ENCODE measurements around the gene TNFRSF12A. TPM values are rescaled to one million over a fixed set of nuclear protein-coding genes. Genes with fewer than 3 reads are reported as not detected.

TNFRSF12A gene
- total and polyA plus RNA-seq, 9 of the 15 experiments (the other 6 are each of a cell fraction or from before 2014, with no cell fraction given): 0.41 to 61.8 (median 26.5) TPM

DNA sequence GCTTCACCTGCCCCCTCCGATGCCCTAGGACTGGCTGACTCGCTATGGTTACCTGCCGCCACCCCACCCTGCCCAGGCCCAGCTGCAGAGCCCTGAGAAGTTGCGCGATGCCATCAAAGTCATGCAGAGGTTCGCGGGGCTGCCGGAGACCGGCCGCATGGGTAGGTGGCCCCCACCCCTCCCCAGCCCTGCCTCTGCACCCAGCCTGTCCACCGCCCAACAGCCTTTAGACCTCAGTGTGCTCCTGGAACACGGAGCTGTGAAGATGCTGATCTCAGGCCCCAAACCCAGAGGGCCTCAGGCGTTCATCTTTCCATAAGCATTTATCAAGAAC is 27.2 kb downstream of the TNFRSF12A start (continued):
- TF ChIP-seq TAF9B (IDR thresholded peaks at IDR 0.05; ENCODE audit: partially characterized antibody) (no peak), ZKSCAN1 (IDR thresholded peaks at IDR 0.05; ENCODE audit: low read depth, low read length) (no peak)
- TF ChIP-seq, protein P1, sequence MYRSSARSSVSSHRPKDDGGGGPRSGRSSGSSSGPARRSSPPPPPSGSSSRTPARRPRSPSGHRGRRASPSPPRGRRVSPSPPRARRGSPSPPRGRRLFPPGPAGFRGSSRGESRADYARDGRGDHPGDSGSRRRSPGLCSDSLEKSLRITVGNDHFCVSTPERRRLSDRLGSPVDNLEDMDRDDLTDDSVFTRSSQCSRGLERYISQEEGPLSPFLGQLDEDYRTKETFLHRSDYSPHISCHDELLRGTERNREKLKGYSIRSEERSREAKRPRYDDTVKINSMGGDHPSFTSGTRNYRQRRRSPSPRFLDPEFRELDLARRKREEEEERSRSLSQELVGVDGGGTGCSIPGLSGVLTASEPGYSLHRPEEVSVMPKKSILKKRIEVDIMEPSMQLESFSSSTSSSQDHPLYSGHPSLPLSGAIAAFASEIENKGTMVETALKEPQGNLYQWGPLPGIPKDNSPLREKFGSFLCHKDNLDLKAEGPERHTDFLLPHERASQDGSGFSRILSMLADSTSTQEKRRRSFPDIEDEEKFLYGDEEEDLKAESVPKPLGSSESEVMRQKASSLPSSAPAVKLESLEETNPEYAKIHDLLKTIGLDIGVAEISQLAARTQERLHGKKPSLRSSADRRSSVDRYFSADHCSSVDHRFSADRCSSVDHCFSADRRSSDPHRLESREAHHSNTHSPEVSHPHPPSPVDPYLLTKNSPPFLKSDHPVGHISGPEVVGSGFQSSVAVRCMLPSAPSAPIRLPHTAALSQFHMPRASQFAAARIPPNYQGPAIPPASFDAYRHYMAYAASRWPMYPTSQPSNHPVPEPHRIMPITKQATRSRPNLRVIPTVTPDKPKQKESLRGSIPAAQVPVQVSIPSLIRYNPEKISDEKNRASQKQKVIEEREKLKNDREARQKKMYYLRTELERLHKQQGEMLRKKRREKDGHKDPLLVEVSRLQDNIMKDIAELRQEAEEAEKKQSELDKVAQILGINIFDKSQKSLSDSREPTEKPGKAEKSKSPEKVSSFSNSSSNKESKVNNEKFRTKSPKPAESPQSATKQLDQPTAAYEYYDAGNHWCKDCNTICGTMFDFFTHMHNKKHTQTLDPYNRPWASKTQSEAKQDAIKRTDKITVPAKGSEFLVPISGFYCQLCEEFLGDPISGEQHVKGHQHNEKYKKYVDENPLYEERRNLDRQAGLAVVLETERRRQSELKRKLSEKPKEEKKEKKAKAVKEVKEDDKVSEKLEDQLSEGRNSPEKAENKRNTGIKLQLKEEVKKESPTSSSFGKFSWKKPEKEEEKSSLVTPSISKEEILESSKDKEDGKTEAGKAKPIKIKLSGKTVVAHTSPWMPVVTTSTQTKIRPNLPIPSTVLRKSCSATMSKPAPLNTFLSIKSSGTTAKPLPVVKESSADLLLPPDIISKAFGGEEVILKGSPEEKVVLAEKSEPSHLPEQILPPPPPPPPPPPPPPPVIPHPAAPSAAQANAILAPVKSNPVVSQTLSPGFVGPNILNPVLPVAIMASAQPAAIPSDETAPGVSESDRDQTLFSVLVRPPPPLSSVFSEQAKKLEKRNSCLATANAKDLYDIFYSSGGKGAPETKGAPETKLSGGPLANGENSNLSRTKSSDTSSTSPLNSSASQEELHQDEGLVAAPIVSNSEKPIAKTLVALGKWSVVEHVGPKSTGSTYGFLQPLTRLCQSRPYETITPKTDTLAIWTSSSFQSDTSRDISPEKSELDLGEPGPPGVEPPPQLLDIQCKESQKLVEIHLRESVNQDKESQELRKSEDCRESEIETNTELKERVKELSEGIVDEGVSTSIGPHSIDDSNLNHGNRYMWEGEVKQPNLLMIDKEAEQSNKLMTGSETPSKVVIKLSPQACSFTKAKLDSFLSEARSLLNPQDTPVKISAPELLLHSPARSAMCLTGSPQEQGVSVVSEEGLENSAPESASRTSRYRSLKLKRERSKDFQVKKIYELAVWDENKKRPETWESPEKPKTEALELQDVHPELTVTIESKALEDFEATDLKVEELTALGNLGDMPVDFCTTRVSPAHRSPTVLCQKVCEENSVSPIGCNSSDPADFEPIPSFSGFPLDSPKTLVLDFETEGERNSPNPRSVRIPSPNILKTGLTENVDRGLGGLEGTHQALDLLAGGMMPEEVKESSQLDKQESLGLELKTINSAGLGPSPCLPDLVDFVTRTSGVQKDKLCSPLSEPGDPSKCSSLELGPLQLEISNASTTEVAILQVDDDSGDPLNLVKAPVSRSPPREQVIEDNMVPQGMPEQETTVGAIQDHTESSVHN (IDR thresholded peaks at IDR 0.05; ENCODE audit: borderline replicate concordance in 1 of 2, low read depth in 1 of 2): no peak
- TF ChIP-seq, protein P2, sequence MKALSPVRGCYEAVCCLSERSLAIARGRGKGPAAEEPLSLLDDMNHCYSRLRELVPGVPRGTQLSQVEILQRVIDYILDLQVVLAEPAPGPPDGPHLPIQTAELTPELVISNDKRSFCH (CRISPR knock-in tag; IDR thresholded peaks at IDR 0.05): no peak
- TF ChIP-seq, protein P2 (tag; IDR thresholded peaks at IDR 0.05): no peak
- TF ChIP-seq, protein P3, sequence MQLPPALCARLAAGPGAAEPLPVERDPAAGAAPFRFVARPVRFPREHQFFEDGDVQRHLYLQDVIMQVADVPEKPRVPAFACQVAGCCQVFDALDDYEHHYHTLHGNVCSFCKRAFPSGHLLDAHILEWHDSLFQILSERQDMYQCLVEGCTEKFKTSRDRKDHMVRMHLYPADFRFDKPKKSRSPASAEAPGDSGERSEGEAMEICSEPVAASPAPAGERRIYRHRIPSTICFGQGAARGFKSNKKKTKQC (CRISPR knock-in tag; IDR thresholded peaks at IDR 0.05): no peak

All from K562 (cell line).